OCI-LY3 (cell line): ENCODE data around the gene ZFP1.

Source experiments
- H2AFZ ChIP-seq: fragments of 200-600, 300-600 bp; shearing (Covaris generic); 2 replicates; pipeline ENCODE4 v1.6.0; 2014; ENCODE audit warnings: antibody characterized with exemption, low read depth, low read length
- H3K27ac ChIP-seq: fragments of 200-600, 300-600 bp; sonication (generic); 2 replicates; pipeline ENCODE4 v1.5.1; 2014; ENCODE audit warnings: mild to moderate bottlenecking, low read length, moderate library complexity, mixed read lengths
- H3K27me3 ChIP-seq: fragments of 200-600, 300-600 bp; sonication (generic); 2 replicates; pipeline ENCODE4 v1.6.1; 2014; ENCODE audit warnings: low read depth, low read length, mixed read lengths
- H3K36me3 ChIP-seq: fragments of 200-600, 300-600 bp; sonication (generic); replicated peaks from 2 replicates; pipeline ENCODE3; 2014; ENCODE audit warnings: low read depth, low read length, mixed read lengths
- H3K4me1 ChIP-seq: fragments of 300-600, 200-600 bp; sonication (generic); 2 replicates; pipeline ENCODE4 v1.6.1; 2014; ENCODE audit warnings: low read length, mixed read lengths
- H3K4me2 ChIP-seq: fragments of 200-600, 300-600 bp; sonication (generic); 2 replicates; pipeline ENCODE4 v1.6.1; 2014; ENCODE audit warnings: low read length, mixed read lengths
- H3K4me3 ChIP-seq: fragments of 300-600, 200-600 bp; sonication (generic); 2 replicates; pipeline ENCODE4 v1.5.1; 2014; ENCODE audit warnings: antibody characterized with exemption, mild to moderate bottlenecking, low read length, moderate library complexity
- H3K79me2 ChIP-seq: fragments of 300-600, 200-600 bp; shearing (Covaris generic); 2 replicates; pipeline ENCODE4 v1.6.1; 2014; ENCODE audit warnings: mild to moderate bottlenecking, low read length, mixed read lengths
- H3K9ac ChIP-seq: fragments of 300-600, 200-600 bp; shearing (Covaris generic); 2 replicates; pipeline ENCODE4 v1.6.0; 2014; ENCODE audit warnings: mild to moderate bottlenecking, low read length, moderate library complexity
- H3K9me3 ChIP-seq: fragments of 200-600, 300-600 bp; shearing (Covaris generic); 2 replicates; pipeline ENCODE4 v1.6.1; 2014; ENCODE audit warnings: low read length, mixed read lengths; ENCODE audit not compliant: insufficient read depth
- H4K20me1 ChIP-seq: fragments of 200-600, 300-600 bp; sonication (generic); 2 replicates; pipeline ENCODE4 v1.6.1; 2016; ENCODE audit warnings: low read length, mixed read lengths; ENCODE audit not compliant: insufficient read depth
- CTCF ChIP-seq: fragments of 200-600, 300-600 bp; sonication (generic); IDR thresholded peaks from 2 replicates; pipeline ENCODE4 v1.5.1; 2014; ENCODE audit warnings: antibody characterized with exemption, low read length, low read depth
- EZH2phosphoT487 ChIP-seq: fragments of 200-600 bp; shearing (Covaris generic); IDR thresholded peaks from 2 replicates; pipeline ENCODE4 v1.6.1; 2018; ENCODE audit warnings: antibody characterized with exemption, mixed run types, low read depth

The ZFP1 gene

DNA sequence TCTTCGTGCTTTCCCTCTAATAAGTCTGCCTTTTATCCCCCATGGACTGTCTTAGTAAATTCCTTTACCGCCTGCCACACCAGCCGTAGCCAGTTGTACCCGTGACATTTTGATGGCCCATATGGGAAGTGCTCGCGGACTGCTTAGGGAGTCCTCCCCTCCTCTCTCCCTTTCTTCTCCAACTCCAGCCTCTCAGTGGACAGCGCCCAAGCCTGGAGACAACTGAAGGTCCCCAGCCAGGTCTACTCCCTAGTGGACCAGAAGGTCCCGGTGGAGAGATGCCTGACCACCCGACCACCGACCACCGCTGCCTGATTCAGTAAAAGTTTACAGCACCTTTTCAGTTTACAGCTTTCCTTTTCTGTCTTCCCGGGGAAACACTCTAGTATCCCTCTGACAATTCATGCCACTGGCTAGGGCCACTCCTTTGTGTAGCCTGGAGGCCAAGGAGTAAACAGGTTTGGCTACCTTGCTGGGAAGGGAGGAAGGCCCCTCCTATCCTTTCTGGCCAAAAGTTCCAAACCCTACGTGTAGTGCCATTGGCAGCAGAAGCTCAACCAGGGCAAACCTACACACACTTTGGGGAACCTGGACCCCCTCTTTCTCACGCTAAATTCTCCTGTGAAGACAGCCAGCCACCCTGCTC, 40.6 kb downstream of the ZFP1 start:
- TF ChIP-seq CTCF: no peak
- no peak for TF ChIP-seq EZH2phosphoT487

DNA sequence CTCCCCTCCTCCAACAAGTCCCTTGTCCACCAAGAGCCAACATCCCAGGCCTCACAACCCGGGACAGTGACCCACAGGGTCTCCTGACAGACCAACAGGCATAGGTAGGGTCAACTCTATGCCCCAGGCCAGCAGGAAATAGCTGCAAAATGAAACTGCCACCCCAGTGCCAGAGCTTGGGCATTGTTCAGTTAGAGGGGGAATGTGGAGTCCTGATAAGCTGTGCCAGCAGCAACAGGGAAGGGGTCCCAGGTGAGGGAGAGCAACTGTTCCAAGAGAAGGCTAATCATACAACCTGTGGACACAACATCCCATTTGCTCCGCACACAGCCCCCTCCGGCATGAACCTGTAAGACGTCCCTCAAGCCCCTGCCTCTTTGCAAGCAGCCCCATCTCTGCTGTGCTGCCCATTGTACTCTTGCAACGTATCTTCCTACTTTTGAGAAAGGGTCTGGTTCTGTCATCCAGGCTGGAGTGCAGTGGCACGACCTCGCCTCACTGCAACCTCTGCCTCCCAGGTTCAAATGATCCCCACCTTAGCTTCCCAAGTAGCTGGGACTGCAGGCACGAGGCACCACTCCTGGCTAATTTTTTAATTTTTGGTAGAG, 41.4 kb downstream of the ZFP1 start:
- Histone ChIP-seq H3K9ac (no peak overlapping the region), H3K4me3 (no peak overlapping the region), H3K9me3 (no peaks in the 10 kb centered on the region; the same call in 1 of the 2 replicates), H3K27me3 (peaks cover 36% of the 10 kb centered on the region; the same call in 1 of the 2 replicates), H2AFZ (no peak overlapping the region), H3K36me3 (no peaks in the 10 kb centered on the region), H3K27ac (no peak overlapping the region), H4K20me1 (no peaks in the 10 kb centered on the region), H3K4me2 (no peak overlapping the region), H3K79me2 (no peaks in the 10 kb centered on the region), H3K4me1 (no peaks in the 10 kb centered on the region)
- no peak for TF ChIP-seq CTCF

More for the DNA sequence above, 40.6 kb downstream of the ZFP1 start:
- Histone ChIP-seq H3K9me3 (no peaks in the 10 kb centered on the region; the same call in 1 of the 2 replicates), H3K4me2 (no peak overlapping the region), H4K20me1 (no peaks in the 10 kb centered on the region), H3K79me2 (no peaks in the 10 kb centered on the region), H3K4me1 (no peaks in the 10 kb centered on the region), H3K27ac (no peak overlapping the region), H3K36me3 (no peaks in the 10 kb centered on the region), H2AFZ (no peak overlapping the region), H3K9ac (no peak overlapping the region), H3K27me3 (peaks cover 36% of the 10 kb centered on the region; the same call in 1 of the 2 replicates), H3K4me3 (no peak overlapping the region)

DNA sequence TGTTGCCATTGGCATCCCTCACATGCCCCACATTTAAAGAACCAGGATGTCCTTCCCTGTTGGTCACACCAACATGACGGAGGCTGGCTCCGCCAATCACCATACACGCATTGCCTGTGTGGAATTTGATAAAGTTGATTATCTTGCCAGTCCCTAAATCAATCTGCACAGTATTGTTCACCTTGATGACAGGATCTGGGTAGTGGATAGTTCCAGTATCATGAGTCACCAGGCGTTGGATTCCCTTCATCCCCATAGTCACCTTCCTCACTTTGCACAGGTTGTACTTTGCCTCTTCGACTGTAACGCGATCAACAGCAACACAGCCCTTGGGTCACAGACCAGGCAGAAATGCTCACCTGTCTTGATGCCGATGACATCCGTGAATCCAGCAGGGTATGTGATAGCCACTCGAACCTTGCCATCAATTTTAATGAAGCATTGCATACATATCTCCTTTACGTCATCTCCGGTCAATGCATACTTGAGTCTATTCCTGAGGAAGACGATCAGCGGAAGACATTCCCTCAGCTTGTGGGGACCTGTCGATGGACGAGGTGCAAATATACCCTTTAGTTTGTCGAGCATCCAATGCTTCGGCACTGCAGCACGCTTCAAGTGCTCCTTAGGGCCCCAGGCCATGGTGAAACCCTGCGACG, 44.4 kb downstream of the ZFP1 start:
- H3K4me1 ChIP-seq: no peaks in the 10 kb centered on the region
- H3K36me3 ChIP-seq: no peaks in the 10 kb centered on the region
- H3K4me3 ChIP-seq: no peak overlapping the region
- H3K79me2 ChIP-seq: no peaks in the 10 kb centered on the region
- H3K9ac ChIP-seq: no peak overlapping the region
- no peaks in the 10 kb centered on the region for H4K20me1 ChIP-seq
- H2AFZ ChIP-seq: no peak overlapping the region
- no peak overlapping the region for H3K27ac ChIP-seq
- TF ChIP-seq EZH2phosphoT487: no peak
- TF ChIP-seq CTCF: no peak
- no peaks in the 10 kb centered on the region for H3K9me3 ChIP-seq
- no peak overlapping the region for H3K4me2 ChIP-seq
- H3K27me3 ChIP-seq: peaks cover 64% of the 10 kb centered on the region

- Histone ChIP-seq H3K27me3 (peaks cover 69% of the 10 kb centered on the region), H3K4me1 (no peaks in the 10 kb centered on the region), H3K9me3 (no peaks in the 10 kb centered on the region), H3K36me3 (no peaks in the 10 kb centered on the region), H3K9ac (no peak overlapping the region), H3K79me2 (no peaks in the 10 kb centered on the region), H2AFZ (no peak overlapping the region), H3K4me3 (no peak overlapping the region), H3K27ac (no peak overlapping the region), H4K20me1 (no peaks in the 10 kb centered on the region), H3K4me2 (no peak overlapping the region)
- TF ChIP-seq EZH2phosphoT487 (no peak), CTCF (no peak)
Observed at GRCh38 chr16:75193265-75193650, 44.9 kb downstream of the ZFP1 start.
